GF-D8 (cell line): ENCODE data around the gene DNAH2.

Experiments used
- DNase-seq: peaks from one replicate; lab custom pipeline; 2025; lab: John Stamatoyannopoulos, UW

DNAH2 gene

DNA sequence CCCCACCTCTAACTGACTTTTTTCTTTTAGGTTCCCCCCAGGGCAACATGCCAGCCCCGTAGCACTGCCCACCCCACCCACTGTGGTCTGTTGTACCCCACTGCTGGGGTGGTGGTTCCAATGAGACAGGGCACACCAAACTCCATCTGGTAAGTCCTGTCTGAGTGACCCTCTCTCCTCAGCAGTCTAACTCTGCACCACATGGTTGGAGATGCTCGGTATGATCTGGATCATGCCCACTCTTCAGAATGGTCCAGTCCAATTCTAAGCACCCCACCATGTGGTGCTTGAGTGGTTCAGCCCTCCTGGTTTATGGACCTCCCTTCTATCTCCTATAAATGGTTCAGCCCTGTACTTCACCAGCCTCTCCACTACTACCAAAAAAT, 122.3 kb downstream of the DNAH2 start:
- DNase-seq = no peak

DNA sequence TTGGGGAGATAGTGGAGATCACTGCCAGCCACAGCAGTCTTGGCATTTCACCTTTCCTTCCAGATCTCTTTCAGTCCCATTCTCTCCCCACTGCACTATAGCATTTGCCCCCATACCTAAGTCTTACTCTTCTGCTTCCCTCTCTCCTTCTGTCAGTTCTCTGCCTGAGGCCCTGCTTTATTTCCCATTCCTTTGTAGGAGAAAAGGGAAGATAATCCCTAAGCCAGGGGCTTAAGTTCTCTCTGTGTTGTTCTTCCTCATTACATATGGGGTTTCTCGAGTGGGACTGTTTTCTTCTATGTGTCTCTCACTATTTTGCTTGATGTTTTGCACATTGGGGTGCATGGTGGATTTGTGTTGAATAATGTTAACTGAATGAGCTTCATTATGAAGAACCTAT, 122.9 kb downstream of the DNAH2 start:
- no peak for DNase-seq

DNA sequence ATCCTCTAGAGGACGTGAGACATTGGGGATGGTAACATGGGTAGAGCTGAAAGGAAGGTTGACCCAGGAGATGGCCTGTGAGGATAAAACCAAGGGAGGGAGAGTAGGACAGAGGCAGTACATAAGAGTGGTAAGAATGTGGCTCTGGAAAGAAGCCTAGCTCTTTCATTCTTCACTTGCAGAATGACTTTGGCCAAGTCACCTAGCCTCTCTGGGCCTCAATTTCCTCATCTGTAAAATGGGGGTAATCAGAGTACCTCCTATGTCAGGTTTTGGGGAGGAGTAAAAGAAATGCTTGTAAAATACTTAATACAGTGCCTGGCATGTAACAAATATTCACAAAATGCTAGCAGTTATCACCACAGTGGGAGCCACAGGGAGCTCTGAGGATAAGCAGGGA, 123.3 kb downstream of the DNAH2 start:
- DNase-seq = no peak

DNA sequence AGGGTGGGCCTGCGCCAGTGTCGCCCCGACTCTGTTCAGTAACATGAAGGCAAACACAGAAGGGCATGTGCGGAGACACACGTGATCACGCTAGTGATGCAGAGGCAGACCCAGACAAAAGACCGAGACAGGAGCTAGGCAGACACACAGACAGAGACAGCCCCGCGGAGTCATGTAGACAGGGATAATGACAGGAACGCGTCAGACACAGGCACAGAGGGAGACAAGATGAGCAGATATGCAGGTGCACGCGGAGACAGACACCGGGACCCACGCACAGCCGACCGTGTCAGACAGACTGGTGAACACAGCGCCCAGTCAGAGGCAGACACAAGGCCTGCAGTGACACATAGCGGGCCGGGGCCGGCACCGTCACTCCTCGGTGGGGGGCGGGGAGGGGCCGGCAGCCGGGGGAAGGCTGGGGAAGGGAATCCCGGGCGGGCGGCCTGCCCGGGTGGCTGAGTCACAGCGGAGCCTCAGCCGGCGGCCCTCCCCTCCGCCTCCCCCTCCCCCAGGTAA, 123.9 kb downstream of the DNAH2 start:
- DNase-seq = peak; percentile 10

DNA sequence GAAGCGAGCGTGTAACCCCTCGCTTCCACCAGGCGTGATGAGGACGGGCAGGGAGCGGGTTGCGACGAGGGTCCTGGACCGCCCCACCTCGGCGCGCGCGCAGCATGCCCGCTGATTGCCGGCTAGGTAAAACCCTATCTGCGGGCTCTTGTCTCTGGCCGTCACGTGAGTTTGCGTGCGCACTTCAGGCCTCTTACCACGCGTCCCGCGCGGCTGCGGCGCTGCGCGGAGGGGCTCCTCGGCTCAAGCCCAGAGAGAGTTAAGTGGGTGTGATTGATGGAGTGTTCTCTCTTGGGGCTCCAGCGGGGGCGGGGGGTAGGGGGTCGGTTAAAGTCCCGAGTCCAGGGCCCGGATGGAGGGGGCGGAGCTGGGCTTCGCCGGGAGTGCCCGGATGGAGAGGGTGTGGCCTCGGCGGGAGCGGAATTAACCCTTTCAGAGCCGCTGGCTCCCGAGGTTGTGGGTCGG, 124.4 kb downstream of the DNAH2 start:
- peak; percentile 23 for DNase-seq

DNA sequence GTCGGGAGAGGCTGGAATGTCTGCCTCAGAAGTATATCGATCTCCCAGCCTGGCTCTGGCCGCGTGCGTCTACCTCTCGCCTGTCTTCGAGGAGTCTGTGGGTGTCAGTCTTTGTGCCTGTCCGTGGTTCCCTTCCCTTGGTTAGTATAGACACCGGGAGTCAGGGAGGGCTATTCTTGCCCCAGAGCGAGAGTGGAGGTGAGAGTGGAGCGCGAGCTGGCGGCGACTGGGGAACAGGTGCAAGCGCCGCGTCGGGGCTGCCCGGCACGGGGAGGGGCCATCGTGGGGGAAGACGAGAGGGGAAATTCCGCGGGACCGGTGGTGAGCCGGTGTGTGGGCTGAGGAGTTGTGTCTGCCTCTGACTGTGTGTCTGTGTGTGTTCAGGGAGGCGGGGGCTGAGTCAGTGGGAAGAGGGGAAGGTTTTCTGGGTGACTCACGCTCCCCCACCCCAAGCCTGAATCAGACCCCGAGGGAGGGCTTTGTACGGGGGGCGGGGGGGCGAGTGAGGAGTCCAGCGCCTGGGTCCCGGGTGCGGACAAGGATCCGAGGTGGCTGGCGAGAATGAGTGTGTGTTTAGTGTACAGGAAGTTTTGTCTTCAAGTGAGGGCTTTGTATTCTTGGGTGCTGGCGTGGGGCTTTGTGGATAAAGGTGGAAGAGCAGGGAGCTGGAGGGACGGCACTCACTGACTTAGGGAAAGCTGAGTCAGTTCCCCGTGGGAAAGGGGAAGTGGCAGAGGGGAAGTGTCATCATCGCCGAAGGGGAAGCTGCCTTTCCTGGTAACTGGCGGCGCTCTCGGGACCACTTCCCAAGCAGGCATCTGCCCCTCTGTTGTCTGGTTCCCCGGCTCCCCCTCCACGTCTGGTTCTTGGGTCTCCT, 125.1 kb downstream of the DNAH2 start:
- peak; percentile 58 for DNase-seq

DNA sequence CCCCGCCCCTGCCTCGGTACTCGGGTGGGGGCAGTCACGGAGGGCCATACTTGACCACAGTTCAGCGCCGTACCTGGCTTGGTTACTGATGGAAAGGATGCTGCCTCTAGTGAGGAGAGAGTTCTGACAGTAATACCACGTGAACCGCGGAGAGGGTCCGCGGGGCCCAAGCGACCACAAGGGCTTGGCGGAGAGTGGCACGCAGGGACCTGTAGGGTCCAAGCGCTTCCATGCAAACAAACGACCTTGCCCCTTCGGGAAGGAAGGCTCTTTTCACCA, 125.7 kb downstream of the DNAH2 start:
- DNase-seq = no peak

DNA sequence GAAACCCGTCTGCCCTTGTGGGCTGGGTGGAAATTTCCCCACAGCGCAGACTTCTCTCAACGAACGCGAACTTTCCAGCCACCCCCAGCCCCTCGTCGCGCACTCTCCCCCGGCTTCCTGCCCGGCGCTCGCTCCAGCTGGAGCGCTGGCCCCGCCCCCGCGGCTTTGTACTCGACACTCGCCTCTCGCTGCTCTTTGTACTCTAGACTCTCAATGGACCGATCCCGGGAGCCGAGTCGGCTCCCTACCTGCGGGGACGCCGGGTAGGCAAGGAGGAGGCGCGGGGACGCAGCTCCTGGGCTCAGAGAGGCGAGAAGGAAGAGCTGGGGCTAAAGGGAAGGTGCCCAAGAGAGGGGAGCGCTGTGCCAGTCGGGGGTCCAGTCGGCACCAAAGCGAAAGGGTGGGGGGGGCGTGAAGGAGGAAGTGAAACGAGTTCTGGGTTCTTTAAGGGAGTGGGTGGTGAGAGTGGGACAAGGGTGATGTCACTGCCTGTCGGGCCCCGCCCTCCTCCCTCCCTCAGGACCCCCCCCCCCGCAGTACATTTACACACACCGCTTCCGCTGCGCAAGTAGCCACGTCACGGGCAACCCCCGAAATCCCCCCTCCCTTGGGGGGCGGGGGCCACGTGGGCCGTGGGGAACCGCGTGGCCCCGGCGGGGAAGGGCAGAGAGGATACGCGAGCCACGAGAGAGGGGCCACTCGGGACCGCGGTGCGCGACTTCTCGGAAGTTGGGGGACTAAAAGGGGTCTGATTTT, 126.2 kb downstream of the DNAH2 start:
- peak; percentile 43 for DNase-seq

DNA sequence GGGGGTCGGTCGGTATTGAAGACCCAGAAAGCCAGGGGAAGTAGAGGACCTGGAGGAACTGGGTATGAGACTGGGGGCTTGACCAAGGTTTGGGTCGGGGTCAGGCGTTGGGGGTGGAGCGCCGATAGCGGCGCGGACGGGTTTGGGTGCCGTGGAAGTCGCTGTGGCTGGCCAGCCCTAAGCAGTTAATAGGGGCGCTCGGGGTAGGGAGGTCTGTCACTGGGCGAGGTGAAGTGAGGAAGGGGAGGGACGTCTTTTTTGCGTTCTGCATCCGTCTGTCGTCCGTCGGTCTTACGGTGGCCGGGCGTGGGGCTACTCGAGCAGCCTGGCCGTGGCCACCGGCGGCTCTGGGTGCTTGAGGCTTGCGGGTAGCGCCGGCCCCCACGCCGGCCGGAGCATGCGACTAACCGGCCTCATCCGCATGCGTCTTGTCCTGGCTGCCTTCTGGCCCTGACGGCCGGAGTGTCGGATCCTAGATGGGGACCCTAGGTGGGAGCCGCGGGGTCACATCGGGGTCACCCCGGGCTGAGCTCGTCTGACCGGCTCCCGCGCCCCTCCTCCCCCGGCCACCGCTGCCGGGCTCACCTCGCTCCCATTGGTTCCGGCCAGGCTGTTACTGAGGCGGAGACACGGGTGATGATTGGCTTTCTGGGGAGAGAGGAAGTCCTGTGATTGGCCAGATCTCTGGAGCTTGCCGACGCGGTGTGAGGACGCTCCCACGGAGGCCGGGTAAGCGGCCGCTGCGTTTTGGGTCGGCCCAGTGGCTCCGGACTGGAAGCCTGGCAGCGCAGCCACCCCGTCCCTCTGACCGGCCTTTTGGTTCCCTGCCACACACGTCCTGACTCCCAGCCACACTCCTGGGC, 127.0 kb downstream of the DNAH2 start:
- DNase-seq = peak; percentile 52

DNA sequence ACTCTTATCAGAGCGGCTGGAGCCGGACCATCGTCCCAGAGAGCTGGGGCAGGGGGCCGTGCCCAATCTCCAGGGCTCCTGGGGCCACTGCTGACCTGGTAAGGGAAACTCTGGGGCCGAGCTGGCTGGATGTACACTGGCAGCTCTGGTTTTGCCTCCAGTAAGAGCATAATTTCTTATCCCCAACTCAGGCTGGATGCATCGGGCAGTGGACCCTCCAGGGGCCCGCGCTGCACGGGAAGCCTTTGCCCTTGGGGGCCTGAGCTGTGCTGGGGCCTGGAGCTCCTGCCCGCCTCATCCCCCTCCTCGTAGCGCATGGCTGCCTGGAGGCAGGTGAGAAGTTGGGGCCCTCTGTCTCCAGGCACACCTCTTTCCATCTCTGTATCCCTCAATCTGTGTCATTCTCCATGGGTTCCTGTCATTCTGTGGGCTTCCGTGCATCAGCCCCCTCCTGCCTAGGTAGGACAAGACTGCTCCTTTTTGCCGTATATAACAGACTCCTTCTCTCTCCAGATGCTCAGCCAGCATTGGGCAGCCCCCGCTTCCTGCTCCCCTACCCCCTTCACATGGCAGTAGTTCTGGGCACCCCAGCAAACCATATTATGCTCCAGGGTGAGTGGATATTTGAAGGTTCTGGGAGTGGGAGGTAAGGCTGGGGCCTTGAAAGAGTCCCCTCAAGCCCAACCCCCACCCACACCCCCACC, 128.0 kb downstream of the DNAH2 start:
- no peak for DNase-seq

DNA sequence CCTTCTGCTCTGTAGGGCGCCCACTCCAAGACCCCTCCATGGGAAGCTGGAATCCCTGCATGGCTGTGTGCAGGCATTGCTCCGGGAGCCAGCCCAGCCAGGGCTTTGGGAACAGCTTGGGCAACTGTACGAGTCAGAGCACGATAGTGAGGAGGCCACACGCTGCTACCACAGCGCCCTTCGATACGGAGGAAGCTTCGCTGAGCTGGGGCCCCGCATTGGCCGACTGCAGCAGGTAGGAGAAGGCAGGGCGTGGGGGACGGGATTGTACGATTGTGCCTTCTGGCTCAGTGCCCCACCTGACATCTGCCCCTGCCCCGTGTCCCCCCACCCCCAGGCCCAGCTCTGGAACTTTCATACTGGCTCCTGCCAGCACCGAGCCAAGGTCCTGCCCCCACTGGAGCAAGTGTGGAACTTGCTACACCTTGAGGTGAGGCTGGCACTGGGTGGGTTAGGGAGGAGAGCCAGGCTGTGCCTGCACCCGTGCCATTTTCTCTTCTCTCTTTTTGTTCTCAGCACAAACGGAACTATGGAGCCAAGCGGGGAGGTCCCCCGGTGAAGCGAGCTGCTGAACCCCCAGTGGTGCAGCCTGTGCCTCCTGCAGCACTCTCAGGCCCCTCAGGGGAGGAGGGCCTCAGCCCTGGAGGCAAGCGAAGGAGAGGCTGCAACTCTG, 128.7 kb downstream of the DNAH2 start:
- DNase-seq = no peak

DNA sequence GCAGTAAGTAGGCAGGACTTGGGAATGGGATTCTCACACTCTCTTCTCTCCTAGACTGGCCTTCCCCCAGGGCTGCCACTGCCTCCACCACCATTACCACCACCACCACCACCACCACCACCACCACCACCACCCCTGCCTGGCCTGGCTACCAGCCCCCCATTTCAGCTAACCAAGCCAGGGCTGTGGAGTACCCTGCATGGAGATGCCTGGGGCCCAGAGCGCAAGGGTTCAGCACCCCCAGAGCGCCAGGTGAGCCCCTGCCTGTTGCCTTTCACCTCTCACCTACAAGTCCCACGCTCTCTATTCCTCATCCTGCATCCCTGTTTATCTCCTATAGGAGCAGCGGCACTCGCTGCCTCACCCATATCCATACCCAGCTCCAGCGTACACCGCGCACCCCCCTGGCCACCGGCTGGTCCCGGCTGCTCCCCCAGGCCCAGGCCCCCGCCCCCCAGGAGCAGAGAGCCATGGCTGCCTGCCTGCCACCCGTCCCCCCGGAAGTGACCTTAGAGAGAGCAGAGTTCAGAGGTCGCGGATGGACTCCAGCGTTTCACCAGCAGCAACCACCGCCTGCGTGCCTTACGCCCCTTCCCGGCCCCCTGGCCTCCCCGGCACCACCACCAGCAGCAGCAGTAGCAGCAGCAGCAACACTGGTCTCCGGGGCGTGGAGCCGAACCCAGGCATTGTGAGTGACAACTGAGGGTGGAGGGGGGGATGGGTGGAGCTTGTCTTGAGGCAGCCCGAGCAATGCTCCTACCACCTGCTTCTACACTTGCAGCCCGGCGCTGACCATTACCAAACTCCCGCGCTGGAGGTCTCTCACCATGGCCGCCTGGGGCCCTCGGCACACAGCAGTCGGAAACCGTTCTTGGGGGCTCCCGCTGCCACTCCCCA, 129.5 kb downstream of the DNAH2 start:
- DNase-seq = no peak

DNA sequence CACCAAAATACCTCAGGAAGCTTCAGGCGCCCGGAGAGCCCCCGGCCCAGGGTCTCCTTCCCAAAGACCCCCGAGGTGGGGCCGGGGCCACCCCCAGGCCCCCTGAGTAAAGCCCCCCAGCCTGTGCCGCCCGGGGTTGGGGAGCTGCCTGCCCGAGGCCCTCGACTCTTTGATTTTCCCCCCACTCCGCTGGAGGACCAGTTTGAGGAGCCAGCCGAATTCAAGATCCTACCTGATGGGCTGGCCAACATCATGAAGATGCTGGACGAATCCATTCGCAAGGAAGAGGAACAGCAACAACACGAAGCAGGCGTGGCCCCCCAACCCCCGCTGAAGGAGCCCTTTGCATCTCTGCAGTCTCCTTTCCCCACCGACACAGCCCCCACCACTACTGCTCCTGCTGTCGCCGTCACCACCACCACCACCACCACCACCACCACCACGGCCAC, 130.6 kb downstream of the DNAH2 start:
- DNase-seq = no peak

DNA sequence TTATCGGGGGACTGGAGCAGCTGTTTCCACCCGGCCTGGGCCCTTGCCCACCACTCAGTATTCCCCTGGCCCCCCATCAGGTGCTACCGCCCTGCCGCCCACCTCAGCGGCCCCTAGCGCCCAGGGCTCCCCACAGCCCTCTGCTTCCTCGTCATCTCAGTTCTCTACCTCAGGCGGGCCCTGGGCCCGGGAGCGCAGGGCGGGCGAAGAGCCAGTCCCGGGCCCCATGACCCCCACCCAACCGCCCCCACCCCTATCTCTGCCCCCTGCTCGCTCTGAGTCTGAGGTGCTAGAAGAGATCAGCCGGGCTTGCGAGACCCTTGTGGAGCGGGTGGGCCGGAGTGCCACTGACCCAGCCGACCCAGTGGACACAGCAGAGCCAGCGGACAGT, 131.2 kb downstream of the DNAH2 start:
- no peak for DNase-seq

DNA sequence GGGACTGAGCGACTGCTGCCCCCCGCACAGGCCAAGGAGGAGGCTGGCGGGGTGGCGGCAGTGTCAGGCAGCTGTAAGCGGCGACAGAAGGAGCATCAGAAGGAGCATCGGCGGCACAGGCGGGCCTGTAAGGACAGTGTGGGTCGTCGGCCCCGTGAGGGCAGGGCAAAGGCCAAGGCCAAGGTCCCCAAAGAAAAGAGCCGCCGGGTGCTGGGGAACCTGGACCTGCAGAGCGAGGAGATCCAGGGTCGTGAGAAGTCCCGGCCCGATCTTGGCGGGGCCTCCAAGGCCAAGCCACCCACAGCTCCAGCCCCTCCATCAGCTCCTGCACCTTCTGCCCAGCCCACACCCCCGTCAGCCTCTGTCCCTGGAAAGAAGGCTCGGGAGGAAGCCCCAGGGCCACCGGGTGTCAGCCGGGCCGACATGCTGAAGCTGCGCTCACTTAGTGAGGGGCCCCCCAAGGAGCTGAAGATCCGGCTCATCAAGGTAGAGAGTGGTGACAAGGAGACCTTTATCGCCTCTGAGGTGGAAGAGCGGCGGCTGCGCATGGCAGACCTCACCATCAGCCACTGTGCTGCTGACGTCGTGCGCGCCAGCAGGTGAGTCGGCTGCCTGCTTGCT, 131.7 kb downstream of the DNAH2 start:
- DNase-seq = no peak

DNA sequence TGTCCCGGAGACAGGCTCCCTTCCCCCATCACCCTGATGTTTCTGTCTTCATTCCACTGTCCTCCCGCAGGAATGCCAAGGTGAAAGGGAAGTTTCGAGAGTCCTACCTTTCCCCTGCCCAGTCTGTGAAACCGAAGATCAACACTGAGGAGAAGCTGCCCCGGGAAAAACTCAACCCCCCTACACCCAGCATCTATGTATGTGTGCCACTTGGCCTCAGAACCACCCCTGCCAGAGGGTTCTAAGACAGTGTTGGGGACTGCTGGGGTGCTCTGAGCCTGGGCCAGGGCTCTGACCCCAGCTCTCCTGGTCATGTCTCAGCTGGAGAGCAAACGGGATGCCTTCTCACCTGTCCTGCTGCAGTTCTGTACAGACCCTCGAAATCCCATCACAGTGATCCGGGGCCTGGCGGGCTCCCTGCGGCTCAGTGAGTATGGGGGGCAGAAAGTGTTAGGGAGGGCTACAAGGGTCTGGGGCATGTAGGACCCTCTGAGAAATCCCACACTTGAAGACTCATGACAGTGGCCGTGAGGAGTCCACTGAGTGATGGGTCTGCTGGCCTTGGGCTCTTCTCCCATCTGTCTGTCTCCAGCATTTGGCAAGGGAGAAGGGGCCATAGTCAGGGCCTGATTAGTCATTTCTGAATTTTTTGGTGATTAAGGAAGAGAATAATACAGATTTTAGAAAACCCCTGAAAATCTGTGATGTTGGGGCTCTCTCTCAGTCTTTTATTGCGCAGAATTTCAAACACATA, 132.4 kb downstream of the DNAH2 start:
- no peak for DNase-seq

DNA sequence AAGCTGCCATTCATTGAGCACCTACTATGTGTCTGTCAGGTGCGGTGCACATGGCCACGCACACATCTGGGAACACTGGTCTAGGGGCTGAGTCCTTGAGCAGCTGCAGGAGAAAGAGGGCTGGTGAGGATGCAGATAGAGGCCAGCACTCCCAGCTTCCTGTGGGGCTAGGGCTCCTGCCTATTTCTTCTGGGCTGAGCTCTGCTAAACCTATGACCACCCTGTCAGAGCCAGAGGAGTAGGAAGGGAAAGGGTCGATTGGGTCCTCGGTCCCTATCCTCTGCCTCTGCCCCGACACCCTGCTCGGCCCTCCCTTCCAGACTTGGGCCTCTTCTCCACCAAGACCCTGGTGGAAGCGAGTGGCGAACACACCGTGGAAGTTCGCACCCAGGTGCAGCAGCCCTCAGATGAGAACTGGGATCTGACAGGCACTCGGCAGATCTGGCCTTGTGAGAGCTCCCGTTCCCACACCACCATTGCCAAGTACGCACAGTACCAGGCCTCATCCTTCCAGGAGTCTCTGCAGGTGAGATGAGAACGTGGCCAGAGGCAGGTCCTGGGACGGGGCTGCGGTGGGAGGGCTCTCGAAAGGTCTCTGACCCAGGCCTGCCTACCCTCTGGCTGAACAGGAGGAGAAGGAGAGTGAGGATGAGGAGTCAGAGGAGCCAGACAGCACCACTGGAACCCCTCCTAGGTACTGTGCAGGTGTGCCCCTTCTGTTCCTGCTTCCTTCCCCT, 133.3 kb downstream of the DNAH2 start:
- no peak for DNase-seq
